HEK293 (cell line): ENCODE results near the gene KCTD14.

Experiments
- CTCF ChIA-PET: fragments of 350-600 bp; formaldehyde crosslinking; extraction: SDS; loops from one replicate; lab custom pipeline; 2021; ENCODE audit warnings: antibody characterized with exemption; lab: Yijun Ruan, JAX
- POLR2A ChIA-PET: fragments of 300-600 bp; formaldehyde crosslinking; extraction: SDS; loops from one replicate; lab custom pipeline; 2020; ENCODE audit warnings: antibody characterized with exemption, inconsistent platforms; lab: Yijun Ruan, JAX
- H3K27ac ChIP-seq: fragments of 200-500 bp; sonication (Bioruptor generic); 2 replicates; pipeline ENCODE4 v1.5.1; 2014; ENCODE audit warnings: low read depth, low read length, control low read depth, inconsistent platforms; ENCODE audit errors: extremely low read depth
- H3K36me3 ChIP-seq, 2 experiments: fragments of 200-500 bp in 1 of 2; sonication (Bioruptor generic) in 1 of 2; 1 replicate in 1 of 2; 2 replicates in 1 of 2; pipeline ENCODE4 v1.5.1; 2014 to 2017; ENCODE audit warnings: inconsistent platforms in 2 of 2, low read length in 2 of 2; ENCODE audit not compliant: control insufficient read depth in 2 of 2, insufficient read depth in 1 of 2
- H3K4me1 ChIP-seq: fragments of 200-500 bp; sonication (Bioruptor generic); 2 replicates; pipeline ENCODE4 v1.5.1; 2014; ENCODE audit warnings: mild to moderate bottlenecking, low read length, inconsistent platforms; ENCODE audit not compliant: control insufficient read depth, insufficient read depth
- H3K4me3 ChIP-seq: 2 replicates; pipeline ENCODE4 v1.5.1; 2011; ENCODE audit warnings: low read depth, mild to moderate bottlenecking, control low read depth, low read length, moderate library complexity
- H3K9me3 ChIP-seq: fragments of 200-500 bp; sonication (Bioruptor generic); 2 replicates; pipeline ENCODE4 v1.5.1; 2014; ENCODE audit warnings: low read depth, low read length, inconsistent platforms; ENCODE audit not compliant: control insufficient read depth, insufficient read depth
- KLF7 ChIP-seq: fragments of 450-650 bp; formaldehyde crosslinking; IDR thresholded peaks from 2 replicates; pipeline ENCODE4 v1.5.1; 2016; ENCODE audit warnings: missing biosample characterization, missing genetic modification characterization, borderline replicate concordance
- OSR2 ChIP-seq: fragments of 450-650 bp; formaldehyde crosslinking; IDR thresholded peaks from 2 replicates; pipeline ENCODE4 v1.5.1; 2016; ENCODE audit warnings: missing biosample characterization, missing genetic modification characterization
- ZBTB1 ChIP-seq: fragments of 450-650 bp; formaldehyde crosslinking; IDR thresholded peaks from 2 replicates; pipeline ENCODE4 v1.5.1; 2016; ENCODE audit warnings: missing biosample characterization, missing genetic modification characterization
- ZBTB17 ChIP-seq: fragments of 450-650 bp; formaldehyde crosslinking; IDR thresholded peaks from 2 replicates; pipeline ENCODE4 v1.5.1; 2016; ENCODE audit warnings: missing biosample characterization, missing genetic modification characterization
- ZEB2 ChIP-seq: fragments of 450-650 bp; formaldehyde crosslinking; IDR thresholded peaks from 2 replicates; pipeline ENCODE4 v1.5.1; 2016; ENCODE audit warnings: missing biosample characterization, missing genetic modification characterization
- ZNF155 ChIP-seq: fragments of 450-650 bp; formaldehyde crosslinking; IDR thresholded peaks from 2 replicates; pipeline ENCODE4 v1.5.1; 2016; ENCODE audit warnings: missing biosample characterization, missing genetic modification characterization
- ZNF157 ChIP-seq: fragments of 450-650 bp; formaldehyde crosslinking; IDR thresholded peaks from 2 replicates; pipeline ENCODE4 v1.5.1; 2016; ENCODE audit warnings: missing biosample characterization, missing genetic modification characterization
- ZNF223 ChIP-seq: fragments of 450-650 bp; formaldehyde crosslinking; IDR thresholded peaks from 2 replicates; pipeline ENCODE4 v1.5.1; 2016; ENCODE audit warnings: missing biosample characterization, missing genetic modification characterization
- ZNF302 ChIP-seq: fragments of 450-650 bp; formaldehyde crosslinking; IDR thresholded peaks from 2 replicates; pipeline ENCODE4 v1.5.1; 2016; ENCODE audit warnings: missing biosample characterization, missing genetic modification characterization, low read depth
- ZNF416 ChIP-seq: fragments of 450-650 bp; formaldehyde crosslinking; IDR thresholded peaks from 2 replicates; pipeline ENCODE4 v1.5.1; 2016; ENCODE audit warnings: missing biosample characterization, missing genetic modification characterization
- ZNF621 ChIP-seq: fragments of 450-650 bp; formaldehyde crosslinking; IDR thresholded peaks from 2 replicates; pipeline ENCODE4 v1.5.1; 2017; ENCODE audit warnings: missing biosample characterization, missing genetic modification characterization
- ZNF660 ChIP-seq: fragments of 450-650 bp; IDR thresholded peaks from 2 replicates; pipeline ENCODE4 v1.5.1; 2018; ENCODE audit warnings: missing biosample characterization, mild to moderate bottlenecking, missing genetic modification characterization
- ZNF76 ChIP-seq: fragments of 450-650 bp; formaldehyde crosslinking; IDR thresholded peaks from 2 replicates; pipeline ENCODE4; 2016; ENCODE audit warnings: low read depth, missing biosample characterization, missing genetic modification characterization, borderline replicate concordance
- TF ChIP-seq, protein P1 (sequence below): fragments of 450-650 bp; formaldehyde crosslinking; IDR thresholded peaks from 2 replicates; pipeline ENCODE4 v1.5.1; 2017; ENCODE audit warnings: missing biosample characterization, missing genetic modification characterization
- TF ChIP-seq, protein P2 (sequence below): fragments of 450-650 bp; formaldehyde crosslinking; IDR thresholded peaks from 2 replicates; pipeline ENCODE4 v1.5.1; 2016; ENCODE audit warnings: missing biosample characterization, missing genetic modification characterization, borderline replicate concordance
- TF ChIP-seq, protein P3 (sequence below): fragments of 450-650 bp; formaldehyde crosslinking; conservative IDR thresholded peaks from 2 replicates; pipeline ENCODE4 v1.5.1; 2016; ENCODE audit warnings: low read depth, missing biosample characterization, missing genetic modification characterization
- TF ChIP-seq, protein P4 (sequence below): fragments of 450-650 bp; IDR thresholded peaks from 2 replicates; pipeline ENCODE4 v1.5.1; 2018; ENCODE audit warnings: missing biosample characterization, mild to moderate bottlenecking, missing genetic modification characterization

Gene KCTD14

DNA sequence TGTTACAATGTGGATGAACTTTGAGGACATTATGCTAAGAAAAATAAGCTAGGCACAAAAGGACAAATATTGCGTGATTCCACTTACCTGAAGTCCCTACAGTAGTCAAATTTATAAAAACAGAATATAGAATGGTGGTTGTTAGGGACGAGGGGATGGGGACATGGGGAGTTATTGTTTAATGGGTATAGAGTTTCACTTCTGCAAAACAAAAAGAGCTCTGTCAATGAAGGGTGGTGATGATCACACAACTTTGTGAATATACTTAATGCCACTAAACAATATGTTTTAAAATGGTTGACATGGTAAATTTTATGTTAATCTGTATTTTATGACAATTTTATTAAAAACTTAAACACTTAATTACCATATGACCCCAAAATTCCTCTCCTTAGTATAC, 54.7 kb downstream of the KCTD14 start:
- H3K27ac ChIP-seq = no peak overlapping the region
- peaks cover 0 to 5% of the 10 kb centered on the region in 2 experiments; a peak in 1 of 3 replicates for H3K36me3 ChIP-seq
- ChIA-PET CTCF (interaction anchor here (1.2 kb wide), 1 partner anchor 78 kb away, joined by 3 read pairs; no protein-coding TSS in a partner anchor), POLR2A (interaction anchor here (1.1 kb wide), 1 partner anchor 27 kb away, joined by 3 read pairs; no protein-coding TSS in a partner anchor)
- no peaks in the 10 kb centered on the region for H3K9me3 ChIP-seq
- no peak overlapping the region for H3K4me3 ChIP-seq
- H3K4me1 ChIP-seq = no peaks in the 10 kb centered on the region
- no peak for TF ChIP-seq ZNF416 (tag by site-specific recombination)
- TF ChIP-seq ZNF302 (tag by site-specific recombination) = no peak
- TF ChIP-seq KLF7 (tag by site-specific recombination) = no peak
- TF ChIP-seq ZNF660 = no peak
- TF ChIP-seq ZBTB17 (tag by site-specific recombination) = no peak
- TF ChIP-seq, protein P1, sequence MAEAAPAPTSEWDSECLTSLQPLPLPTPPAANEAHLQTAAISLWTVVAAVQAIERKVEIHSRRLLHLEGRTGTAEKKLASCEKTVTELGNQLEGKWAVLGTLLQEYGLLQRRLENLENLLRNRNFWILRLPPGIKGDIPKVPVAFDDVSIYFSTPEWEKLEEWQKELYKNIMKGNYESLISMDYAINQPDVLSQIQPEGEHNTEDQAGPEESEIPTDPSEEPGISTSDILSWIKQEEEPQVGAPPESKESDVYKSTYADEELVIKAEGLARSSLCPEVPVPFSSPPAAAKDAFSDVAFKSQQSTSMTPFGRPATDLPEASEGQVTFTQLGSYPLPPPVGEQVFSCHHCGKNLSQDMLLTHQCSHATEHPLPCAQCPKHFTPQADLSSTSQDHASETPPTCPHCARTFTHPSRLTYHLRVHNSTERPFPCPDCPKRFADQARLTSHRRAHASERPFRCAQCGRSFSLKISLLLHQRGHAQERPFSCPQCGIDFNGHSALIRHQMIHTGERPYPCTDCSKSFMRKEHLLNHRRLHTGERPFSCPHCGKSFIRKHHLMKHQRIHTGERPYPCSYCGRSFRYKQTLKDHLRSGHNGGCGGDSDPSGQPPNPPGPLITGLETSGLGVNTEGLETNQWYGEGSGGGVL (tag by site-specific recombination) = no peak
- TF ChIP-seq ZNF621 (tag by site-specific recombination) = no peak
- TF ChIP-seq, protein P2, sequence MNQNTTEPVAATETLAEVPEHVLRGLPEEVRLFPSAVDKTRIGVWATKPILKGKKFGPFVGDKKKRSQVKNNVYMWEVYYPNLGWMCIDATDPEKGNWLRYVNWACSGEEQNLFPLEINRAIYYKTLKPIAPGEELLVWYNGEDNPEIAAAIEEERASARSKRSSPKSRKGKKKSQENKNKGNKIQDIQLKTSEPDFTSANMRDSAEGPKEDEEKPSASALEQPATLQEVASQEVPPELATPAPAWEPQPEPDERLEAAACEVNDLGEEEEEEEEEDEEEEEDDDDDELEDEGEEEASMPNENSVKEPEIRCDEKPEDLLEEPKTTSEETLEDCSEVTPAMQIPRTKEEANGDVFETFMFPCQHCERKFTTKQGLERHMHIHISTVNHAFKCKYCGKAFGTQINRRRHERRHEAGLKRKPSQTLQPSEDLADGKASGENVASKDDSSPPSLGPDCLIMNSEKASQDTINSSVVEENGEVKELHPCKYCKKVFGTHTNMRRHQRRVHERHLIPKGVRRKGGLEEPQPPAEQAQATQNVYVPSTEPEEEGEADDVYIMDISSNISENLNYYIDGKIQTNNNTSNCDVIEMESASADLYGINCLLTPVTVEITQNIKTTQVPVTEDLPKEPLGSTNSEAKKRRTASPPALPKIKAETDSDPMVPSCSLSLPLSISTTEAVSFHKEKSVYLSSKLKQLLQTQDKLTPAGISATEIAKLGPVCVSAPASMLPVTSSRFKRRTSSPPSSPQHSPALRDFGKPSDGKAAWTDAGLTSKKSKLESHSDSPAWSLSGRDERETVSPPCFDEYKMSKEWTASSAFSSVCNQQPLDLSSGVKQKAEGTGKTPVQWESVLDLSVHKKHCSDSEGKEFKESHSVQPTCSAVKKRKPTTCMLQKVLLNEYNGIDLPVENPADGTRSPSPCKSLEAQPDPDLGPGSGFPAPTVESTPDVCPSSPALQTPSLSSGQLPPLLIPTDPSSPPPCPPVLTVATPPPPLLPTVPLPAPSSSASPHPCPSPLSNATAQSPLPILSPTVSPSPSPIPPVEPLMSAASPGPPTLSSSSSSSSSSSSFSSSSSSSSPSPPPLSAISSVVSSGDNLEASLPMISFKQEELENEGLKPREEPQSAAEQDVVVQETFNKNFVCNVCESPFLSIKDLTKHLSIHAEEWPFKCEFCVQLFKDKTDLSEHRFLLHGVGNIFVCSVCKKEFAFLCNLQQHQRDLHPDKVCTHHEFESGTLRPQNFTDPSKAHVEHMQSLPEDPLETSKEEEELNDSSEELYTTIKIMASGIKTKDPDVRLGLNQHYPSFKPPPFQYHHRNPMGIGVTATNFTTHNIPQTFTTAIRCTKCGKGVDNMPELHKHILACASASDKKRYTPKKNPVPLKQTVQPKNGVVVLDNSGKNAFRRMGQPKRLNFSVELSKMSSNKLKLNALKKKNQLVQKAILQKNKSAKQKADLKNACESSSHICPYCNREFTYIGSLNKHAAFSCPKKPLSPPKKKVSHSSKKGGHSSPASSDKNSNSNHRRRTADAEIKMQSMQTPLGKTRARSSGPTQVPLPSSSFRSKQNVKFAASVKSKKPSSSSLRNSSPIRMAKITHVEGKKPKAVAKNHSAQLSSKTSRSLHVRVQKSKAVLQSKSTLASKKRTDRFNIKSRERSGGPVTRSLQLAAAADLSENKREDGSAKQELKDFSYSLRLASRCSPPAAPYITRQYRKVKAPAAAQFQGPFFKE (tag by site-specific recombination) = no peak
- no peak for TF ChIP-seq ZNF157 (tag by site-specific recombination)
- no peak for TF ChIP-seq ZNF76 (tag by site-specific recombination)
- TF ChIP-seq, protein P3, sequence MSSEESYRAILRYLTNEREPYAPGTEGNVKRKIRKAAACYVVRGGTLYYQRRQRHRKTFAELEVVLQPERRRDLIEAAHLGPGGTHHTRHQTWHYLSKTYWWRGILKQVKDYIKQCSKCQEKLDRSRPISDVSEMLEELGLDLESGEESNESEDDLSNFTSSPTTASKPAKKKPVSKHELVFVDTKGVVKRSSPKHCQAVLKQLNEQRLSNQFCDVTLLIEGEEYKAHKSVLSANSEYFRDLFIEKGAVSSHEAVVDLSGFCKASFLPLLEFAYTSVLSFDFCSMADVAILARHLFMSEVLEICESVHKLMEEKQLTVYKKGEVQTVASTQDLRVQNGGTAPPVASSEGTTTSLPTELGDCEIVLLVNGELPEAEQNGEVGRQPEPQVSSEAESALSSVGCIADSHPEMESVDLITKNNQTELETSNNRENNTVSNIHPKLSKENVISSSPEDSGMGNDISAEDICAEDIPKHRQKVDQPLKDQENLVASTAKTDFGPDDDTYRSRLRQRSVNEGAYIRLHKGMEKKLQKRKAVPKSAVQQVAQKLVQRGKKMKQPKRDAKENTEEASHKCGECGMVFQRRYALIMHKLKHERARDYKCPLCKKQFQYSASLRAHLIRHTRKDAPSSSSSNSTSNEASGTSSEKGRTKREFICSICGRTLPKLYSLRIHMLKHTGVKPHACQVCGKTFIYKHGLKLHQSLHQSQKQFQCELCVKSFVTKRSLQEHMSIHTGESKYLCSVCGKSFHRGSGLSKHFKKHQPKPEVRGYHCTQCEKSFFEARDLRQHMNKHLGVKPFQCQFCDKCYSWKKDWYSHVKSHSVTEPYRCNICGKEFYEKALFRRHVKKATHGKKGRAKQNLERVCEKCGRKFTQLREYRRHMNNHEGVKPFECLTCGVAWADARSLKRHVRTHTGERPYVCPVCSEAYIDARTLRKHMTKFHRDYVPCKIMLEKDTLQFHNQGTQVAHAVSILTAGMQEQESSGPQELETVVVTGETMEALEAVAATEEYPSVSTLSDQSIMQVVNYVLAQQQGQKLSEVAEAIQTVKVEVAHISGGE (tag by site-specific recombination) = no peak
- no peak for TF ChIP-seq ZBTB1 (tag by site-specific recombination)
- no peak for TF ChIP-seq ZNF223
- TF ChIP-seq OSR2 (tag by site-specific recombination) = no peak
- no peak for TF ChIP-seq ZEB2 (tag by site-specific recombination)
- no peak for TF ChIP-seq ZNF155 (tag by site-specific recombination)
- TF ChIP-seq, protein P4, sequence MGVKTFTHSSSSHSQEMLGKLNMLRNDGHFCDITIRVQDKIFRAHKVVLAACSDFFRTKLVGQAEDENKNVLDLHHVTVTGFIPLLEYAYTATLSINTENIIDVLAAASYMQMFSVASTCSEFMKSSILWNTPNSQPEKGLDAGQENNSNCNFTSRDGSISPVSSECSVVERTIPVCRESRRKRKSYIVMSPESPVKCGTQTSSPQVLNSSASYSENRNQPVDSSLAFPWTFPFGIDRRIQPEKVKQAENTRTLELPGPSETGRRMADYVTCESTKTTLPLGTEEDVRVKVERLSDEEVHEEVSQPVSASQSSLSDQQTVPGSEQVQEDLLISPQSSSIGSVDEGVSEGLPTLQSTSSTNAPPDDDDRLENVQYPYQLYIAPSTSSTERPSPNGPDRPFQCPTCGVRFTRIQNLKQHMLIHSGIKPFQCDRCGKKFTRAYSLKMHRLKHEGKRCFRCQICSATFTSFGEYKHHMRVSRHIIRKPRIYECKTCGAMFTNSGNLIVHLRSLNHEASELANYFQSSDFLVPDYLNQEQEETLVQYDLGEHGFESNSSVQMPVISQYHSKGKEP (tag by site-specific recombination) = no peak
